ENCODE results near the gene ENAH. TPM values are rescaled to one million over a fixed set of nuclear protein-coding genes. Genes with fewer than 3 reads are reported as not detected.

Gene ENAH
- polyA plus RNA-seq, 3 donors = 0.12 TPM; not detected in 2

DNA sequence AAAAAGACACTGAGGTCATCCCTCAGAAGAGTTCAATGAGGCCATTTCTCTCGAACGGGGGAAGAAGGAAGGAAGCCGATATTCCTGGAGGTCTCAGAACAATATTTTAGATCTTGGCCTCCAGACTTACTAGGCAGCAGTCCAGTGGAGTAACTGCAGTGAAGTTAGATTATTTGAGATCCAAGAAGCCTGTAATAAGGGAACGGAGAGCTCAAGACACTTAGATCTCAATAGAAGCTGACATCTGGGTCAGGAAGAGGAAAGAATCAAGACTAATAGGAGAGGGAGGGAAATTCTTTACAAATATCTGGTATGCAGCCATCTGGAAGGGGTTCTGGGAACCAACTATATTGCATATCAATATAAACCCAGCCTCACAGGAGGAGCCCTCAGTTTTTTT is 13.6 kb upstream of the ENAH start:
- H3K9me3 ChIP-seq (replicated peaks in 1 of 2; ENCODE audit: control insufficient read depth in 1 of 2, insufficient read depth in 1 of 2, low read length in 2 of 2) = no peaks in the 10 kb centered on the region
- intact Hi-C loops (cut with micrococcal nuclease) = no loop called here
- no peaks in the 10 kb centered on the region for H4K20me1 ChIP-seq (ENCODE audit: insufficient read depth, low read length)
- no peak overlapping the region for H3K9ac ChIP-seq (ENCODE audit: insufficient read depth, low read length, poor library complexity, severe bottlenecking)
- no peak overlapping the region for H3K4me2 ChIP-seq (replicated peaks; ENCODE audit: extremely low read depth, low read length, poor library complexity, severe bottlenecking)
- H3K36me3 Mint-ChIP-seq = no peaks in the 10 kb centered on the region
- H3K36me3 ChIP-seq (replicated peaks in 1 of 2; ENCODE audit: control insufficient read depth in 1 of 2, insufficient read depth in 2 of 2, low read length in 2 of 2) = no peaks in the 10 kb centered on the region
- H3K4me1 ChIP-seq (ENCODE audit: control insufficient read depth in 1 of 2, insufficient read depth in 2 of 2, low read length in 2 of 2) = no peaks in the 10 kb centered on the region
- H3K9me3 Mint-ChIP-seq = no peaks in the 10 kb centered on the region
- no peaks in the 10 kb centered on the region for H3K79me2 ChIP-seq (ENCODE audit: insufficient read depth, low read length)
- H3K27me3 Mint-ChIP-seq (ENCODE audit: low read depth in 3 of 3) = peaks cover 0 to 5% (median 2%) of the 10 kb centered on the region in 3 donors
- no peak overlapping the region for H3K4me3 ChIP-seq (replicated peaks in 1 of 3; ENCODE audit: low read depth in 2 of 3, low read length in 3 of 3)
- DNase-seq = no peak
- H3K27ac ChIP-seq (ENCODE audit: low read depth in 1 of 2, low read length in 2 of 2) = no peak overlapping the region
- H2AFZ ChIP-seq (ENCODE audit: insufficient read depth, low read depth, low read length, poor library complexity, severe bottlenecking) = no peak overlapping the region
- no peaks in the 10 kb centered on the region for H3K4me1 Mint-ChIP-seq
- no peaks in the 10 kb centered on the region for H3K27me3 ChIP-seq (ENCODE audit: control insufficient read depth in 2 of 2, insufficient read depth in 2 of 2, low read length in 2 of 2)
- WGBS (ENCODE audit: insufficient coverage) = 72% methylated on average over 4 of the region's 4 CpGs
- H3K27ac Mint-ChIP-seq = peak overlapping the region in 1 of 7 donors; percentile 27
- TF ChIP-seq, protein P1, sequence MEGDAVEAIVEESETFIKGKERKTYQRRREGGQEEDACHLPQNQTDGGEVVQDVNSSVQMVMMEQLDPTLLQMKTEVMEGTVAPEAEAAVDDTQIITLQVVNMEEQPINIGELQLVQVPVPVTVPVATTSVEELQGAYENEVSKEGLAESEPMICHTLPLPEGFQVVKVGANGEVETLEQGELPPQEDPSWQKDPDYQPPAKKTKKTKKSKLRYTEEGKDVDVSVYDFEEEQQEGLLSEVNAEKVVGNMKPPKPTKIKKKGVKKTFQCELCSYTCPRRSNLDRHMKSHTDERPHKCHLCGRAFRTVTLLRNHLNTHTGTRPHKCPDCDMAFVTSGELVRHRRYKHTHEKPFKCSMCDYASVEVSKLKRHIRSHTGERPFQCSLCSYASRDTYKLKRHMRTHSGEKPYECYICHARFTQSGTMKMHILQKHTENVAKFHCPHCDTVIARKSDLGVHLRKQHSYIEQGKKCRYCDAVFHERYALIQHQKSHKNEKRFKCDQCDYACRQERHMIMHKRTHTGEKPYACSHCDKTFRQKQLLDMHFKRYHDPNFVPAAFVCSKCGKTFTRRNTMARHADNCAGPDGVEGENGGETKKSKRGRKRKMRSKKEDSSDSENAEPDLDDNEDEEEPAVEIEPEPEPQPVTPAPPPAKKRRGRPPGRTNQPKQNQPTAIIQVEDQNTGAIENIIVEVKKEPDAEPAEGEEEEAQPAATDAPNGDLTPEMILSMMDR (IDR thresholded peaks at IDR 0.05) = no peak
- H3K4me3 Mint-ChIP-seq = no peak overlapping the region

DNA sequence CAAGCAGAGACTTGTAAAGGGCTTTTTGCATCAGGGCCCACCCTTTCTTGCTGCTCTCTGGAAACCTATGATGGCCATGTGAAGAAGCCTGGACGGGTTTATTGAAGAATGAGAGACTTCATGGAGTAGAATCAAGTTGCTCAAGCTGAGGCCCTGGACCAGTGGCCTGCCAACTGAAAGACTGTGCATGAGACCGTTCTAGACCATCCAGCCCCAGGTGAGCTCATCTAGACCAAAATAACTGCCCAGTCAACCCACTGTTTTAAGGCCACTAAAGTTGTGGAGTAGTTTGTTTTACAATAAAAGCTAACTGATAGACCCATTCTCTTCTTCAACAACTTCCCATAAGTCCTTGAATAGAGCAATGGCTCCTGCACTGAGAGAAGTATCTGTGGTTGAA is 11.8 kb upstream of the ENAH start:
- Histone ChIP-seq H3K4me1 (ENCODE audit: control insufficient read depth in 1 of 2, insufficient read depth in 2 of 2, low read length in 2 of 2) (peaks cover 7 to 9% of the 10 kb centered on the region in 2 donors), H4K20me1 (ENCODE audit: insufficient read depth, low read length) (no peaks in the 10 kb centered on the region), H3K27me3 (ENCODE audit: control insufficient read depth in 2 of 2, insufficient read depth in 2 of 2, low read length in 2 of 2) (no peaks in the 10 kb centered on the region), H2AFZ (ENCODE audit: insufficient read depth, low read depth, low read length, poor library complexity, severe bottlenecking) (no peak overlapping the region), H3K9ac (ENCODE audit: insufficient read depth, low read length, poor library complexity, severe bottlenecking) (no peak overlapping the region), H3K4me3 (replicated peaks in 1 of 3; ENCODE audit: low read depth in 2 of 3, low read length in 3 of 3) (no peak overlapping the region), H3K9me3 (replicated peaks in 1 of 2; ENCODE audit: control insufficient read depth in 1 of 2, insufficient read depth in 1 of 2, low read length in 2 of 2) (no peaks in the 10 kb centered on the region), H3K79me2 (ENCODE audit: insufficient read depth, low read length) (no peaks in the 10 kb centered on the region), H3K27ac (ENCODE audit: low read depth in 1 of 2, low read length in 2 of 2) (no peak overlapping the region), H3K36me3 (replicated peaks in 1 of 2; ENCODE audit: control insufficient read depth in 1 of 2, insufficient read depth in 2 of 2, low read length in 2 of 2) (no peaks in the 10 kb centered on the region), H3K4me2 (replicated peaks; ENCODE audit: extremely low read depth, low read length, poor library complexity, severe bottlenecking) (no peak overlapping the region)
- DNase-seq = no peak
- TF ChIP-seq, protein P1 (IDR thresholded peaks at IDR 0.05) = no peak
- H3K9me3 Mint-ChIP-seq = no peaks in the 10 kb centered on the region
- intact Hi-C loops (cut with micrococcal nuclease) = no loop called here
- H3K4me1 Mint-ChIP-seq = peaks cover 10% of the 10 kb centered on the region
- H3K27ac Mint-ChIP-seq = no peak overlapping the region
- H3K27me3 Mint-ChIP-seq (ENCODE audit: low read depth in 3 of 3) = peaks cover 0 to 5% (median 2%) of the 10 kb centered on the region in 3 donors
- 100% methylated on average over 1 of the region's 2 CpGs for WGBS (ENCODE audit: insufficient coverage)
- H3K4me3 Mint-ChIP-seq = no peak overlapping the region
- H3K36me3 Mint-ChIP-seq = no peaks in the 10 kb centered on the region
